IPS-20b (cell line): Measurements from ENCODE around the gene NMNAT2.

Experiments
- H3K27ac ChIP-seq: one replicate; pipeline ENCODE4 v1.5.1; 2013; ENCODE audit warnings: low read length
- H3K27me3 ChIP-seq: 2 replicates; pipeline ENCODE4 v1.6.1; 2013; ENCODE audit warnings: mild to moderate bottlenecking, low read length, inconsistent platforms; ENCODE audit not compliant: insufficient read depth
- H3K36me3 ChIP-seq: 2 replicates; pipeline ENCODE4 v1.6.1; 2013; ENCODE audit warnings: low read depth, mild to moderate bottlenecking, inconsistent platforms, low read length, moderate library complexity; ENCODE audit not compliant: insufficient read depth
- H3K4me1 ChIP-seq: 2 replicates; pipeline ENCODE4 v1.6.1; 2013; ENCODE audit warnings: mild to moderate bottlenecking, control low read depth, inconsistent platforms, low read length, moderate library complexity; ENCODE audit not compliant: insufficient read depth
- H3K4me3 ChIP-seq: 2 replicates; pipeline ENCODE4 v1.5.1; 2013; ENCODE audit warnings: mild to moderate bottlenecking, low read length, inconsistent platforms
- H3K9ac ChIP-seq: 2 replicates; pipeline ENCODE4 v1.6.1; 2013; ENCODE audit warnings: low read depth, mild to moderate bottlenecking, inconsistent platforms, low read length, moderate library complexity
- H3K9me3 ChIP-seq: 2 replicates; pipeline ENCODE4 v1.6.1; 2013; ENCODE audit warnings: mild to moderate bottlenecking, low read depth, low read length, inconsistent platforms; ENCODE audit not compliant: insufficient read depth

NMNAT2 gene

GRCh38 chr1:183227422-183228346 is 190.5 kb downstream of the NMNAT2 start:
- no peak overlapping the region for H3K27ac ChIP-seq
- H3K4me3 ChIP-seq: no peak overlapping the region
- no peaks in the 10 kb centered on the region for H3K27me3 ChIP-seq
- H3K36me3 ChIP-seq: no peaks in the 10 kb centered on the region
- no peaks in the 10 kb centered on the region for H3K9me3 ChIP-seq
- no peak overlapping the region for H3K9ac ChIP-seq
- peaks cover 7% of the 10 kb centered on the region; the same call in 1 of the 2 replicates for H3K4me1 ChIP-seq

GRCh38 chr1:183226963-183227362 is 191.2 kb downstream of the NMNAT2 start:
- Histone ChIP-seq H3K9ac (no peak overlapping the region), H3K36me3 (no peaks in the 10 kb centered on the region), H3K4me1 (peaks cover 7% of the 10 kb centered on the region; the same call in 1 of the 2 replicates), H3K27ac (no peak overlapping the region), H3K27me3 (no peaks in the 10 kb centered on the region), H3K9me3 (no peaks in the 10 kb centered on the region), H3K4me3 (no peak overlapping the region)

- no peaks in the 10 kb centered on the region for H3K36me3 ChIP-seq
- no peaks in the 10 kb centered on the region for H3K9me3 ChIP-seq
- H3K27ac ChIP-seq: no peak overlapping the region
- H3K4me1 ChIP-seq: peaks cover 7% of the 10 kb centered on the region; the same call in 1 of the 2 replicates
- H3K9ac ChIP-seq: no peak overlapping the region
- H3K27me3 ChIP-seq: no peaks in the 10 kb centered on the region
- no peak overlapping the region for H3K4me3 ChIP-seq
These were observed 191.8 kb downstream of the NMNAT2 start for GRCh38 chr1:183226361-183226760.

- no peak overlapping the region for H3K4me3 ChIP-seq
- H3K9ac ChIP-seq: no peak overlapping the region
- peaks cover 9% of the 10 kb centered on the region; the same call in 1 of the 2 replicates for H3K4me1 ChIP-seq
- no peaks in the 10 kb centered on the region for H3K27me3 ChIP-seq
- H3K27ac ChIP-seq: no peak overlapping the region
- no peaks in the 10 kb centered on the region for H3K36me3 ChIP-seq
- no peaks in the 10 kb centered on the region for H3K9me3 ChIP-seq
These were observed 194.7 kb downstream of the NMNAT2 start for GRCh38 chr1:183223467-183223866.

- Histone ChIP-seq H3K27me3 (no peaks in the 10 kb centered on the region), H3K4me1 (peaks cover 11% of the 10 kb centered on the region; the same call in 1 of the 2 replicates), H3K9me3 (no peaks in the 10 kb centered on the region), H3K36me3 (no peaks in the 10 kb centered on the region), H3K9ac (no peak overlapping the region), H3K4me3 (no peak overlapping the region), H3K27ac (no peak overlapping the region)
These were observed 195.3 kb downstream of the NMNAT2 start for GRCh38 chr1:183222909-183223308.

GRCh38 chr1:183219616-183220009 is 198.6 kb downstream of the NMNAT2 start:
- H3K36me3 ChIP-seq: no peaks in the 10 kb centered on the region
- no peak overlapping the region for H3K27ac ChIP-seq
- H3K9ac ChIP-seq: no peak overlapping the region
- no peak overlapping the region for H3K4me3 ChIP-seq
- H3K4me1 ChIP-seq: peaks cover 3% of the 10 kb centered on the region; the same call in 1 of the 2 replicates
- H3K27me3 ChIP-seq: no peaks in the 10 kb centered on the region
- H3K9me3 ChIP-seq: no peaks in the 10 kb centered on the region

- H3K27me3 ChIP-seq: no peaks in the 10 kb centered on the region
These were observed 199.1 kb downstream of the NMNAT2 start for GRCh38 chr1:183218971-183219615.

GRCh38 chr1:183218027-183218618 is 200.1 kb downstream of the NMNAT2 start:
- Histone ChIP-seq H3K4me3 (no peak overlapping the region), H3K9ac (no peak overlapping the region), H3K9me3 (no peaks in the 10 kb centered on the region), H3K27ac (no peak overlapping the region), H3K36me3 (no peaks in the 10 kb centered on the region), H3K4me1 (peaks cover 3% of the 10 kb centered on the region; the same call in 1 of the 2 replicates), H3K27me3 (no peaks in the 10 kb centered on the region)

More at GRCh38 chr1:183218971-183219615, 199.1 kb downstream of the NMNAT2 start:
- peaks cover 3% of the 10 kb centered on the region; the same call in 1 of the 2 replicates for H3K4me1 ChIP-seq
- H3K9ac ChIP-seq: no peak overlapping the region
- no peak overlapping the region for H3K4me3 ChIP-seq
- no peaks in the 10 kb centered on the region for H3K9me3 ChIP-seq
- no peak overlapping the region for H3K27ac ChIP-seq
- no peaks in the 10 kb centered on the region for H3K36me3 ChIP-seq

- no peaks in the 10 kb centered on the region for H3K36me3 ChIP-seq
- no peak overlapping the region for H3K9ac ChIP-seq
- H3K27ac ChIP-seq: no peak overlapping the region
- H3K4me3 ChIP-seq: no peak overlapping the region
- no peaks in the 10 kb centered on the region for H3K9me3 ChIP-seq
- peaks cover 3% of the 10 kb centered on the region; the same call in 1 of the 2 replicates for H3K4me1 ChIP-seq
- H3K27me3 ChIP-seq: no peaks in the 10 kb centered on the region
These were observed 202.2 kb downstream of the NMNAT2 start for GRCh38 chr1:183215936-183216335.

- no peak overlapping the region for H3K27ac ChIP-seq
- no peak overlapping the region for H3K4me3 ChIP-seq
- peaks cover 3% of the 10 kb centered on the region; the same call in 1 of the 2 replicates for H3K4me1 ChIP-seq
- H3K9me3 ChIP-seq: no peaks in the 10 kb centered on the region
- H3K36me3 ChIP-seq: no peaks in the 10 kb centered on the region
- no peaks in the 10 kb centered on the region for H3K27me3 ChIP-seq
- no peak overlapping the region for H3K9ac ChIP-seq
These were observed 203.0 kb downstream of the NMNAT2 start for GRCh38 chr1:183215076-183215720.
